Liver (tissue), 9 donors: ENCODE results near the gene LIPC. TPM values are rescaled to one million over a fixed set of nuclear protein-coding genes. Genes with fewer than 3 reads are reported as not detected.

Source experiments
- DNase-seq: peaks from one replicate; pipeline ENCODE4 v3.0.0-alpha.2; 2017; ENCODE audit warnings: low spot score
- H3K27ac ChIP-seq, 2 donors: one replicate each; pipeline ENCODE4 v1.7.0; 2013; ENCODE audit warnings: inconsistent platforms in 2 of 2, low read length in 2 of 2, control low read depth in 1 of 2, low read depth in 1 of 2, mild to moderate bottlenecking in 1 of 2
- H3K27me3 ChIP-seq, 4 donors: one replicate each; pipeline versions ENCODE4 v1.6.1 to v1.7.0; 2013; ENCODE audit warnings: low read length in 3 of 4, inconsistent platforms in 1 of 4, mild to moderate bottlenecking in 1 of 4, moderate library complexity in 1 of 4; ENCODE audit not compliant: control insufficient read depth in 4 of 4, insufficient read depth in 4 of 4
- H3K36me3 ChIP-seq, 4 donors: one replicate each; pipeline versions ENCODE4 v1.6.1 to v1.7.0; 2013; ENCODE audit warnings: low read length in 3 of 4, mild to moderate bottlenecking in 3 of 4, low read depth in 1 of 4, moderate library complexity in 1 of 4; ENCODE audit not compliant: control insufficient read depth in 4 of 4, insufficient read depth in 3 of 4
- H3K4me1 ChIP-seq, 4 donors: one replicate each; pipeline versions ENCODE4 v1.6.1 to v1.7.0; 2013; ENCODE audit warnings: low read length in 3 of 4, mild to moderate bottlenecking in 3 of 4, moderate library complexity in 1 of 4; ENCODE audit not compliant: control insufficient read depth in 4 of 4, insufficient read depth in 4 of 4
- H3K4me3 ChIP-seq, 3 donors: one replicate each; pipeline versions ENCODE4 v1.6.1 to v1.7.0; 2013; ENCODE audit warnings: low read length in 3 of 3, control low read depth in 1 of 3, low read depth in 1 of 3, mild to moderate bottlenecking in 1 of 3
- H3K9ac ChIP-seq, 2 donors: one replicate each; pipeline ENCODE4 v1.7.0; 2013; ENCODE audit warnings: low read length in 2 of 2, mild to moderate bottlenecking in 2 of 2, moderate library complexity in 2 of 2, control low read depth in 1 of 2, low read depth in 1 of 2
- H3K9me3 ChIP-seq, 4 donors: one replicate each; pipeline versions ENCODE4 v1.6.1 to v1.7.0; 2013; ENCODE audit warnings: low read length in 3 of 4; ENCODE audit not compliant: control insufficient read depth in 4 of 4
- CTCF ChIP-seq: fragments of 150-350 bp; IDR thresholded peaks from 2 replicates; pipeline ENCODE4 v1.5.1; 2017; ENCODE audit warnings: improper control_type of control experiment, low read depth, low read length; ENCODE audit not compliant: missing input control
- EGR1 ChIP-seq, 2 donors: IDR thresholded peaks; 2 replicates each; pipeline ENCODE4 v1.6.1; 2016 to 2018; ENCODE audit warnings: antibody characterized with exemption in 2 of 2, low read depth in 2 of 2
- FOXA1 ChIP-seq: IDR thresholded peaks from 2 replicates; pipeline ENCODE4 v1.6.1; 2016; ENCODE audit warnings: antibody characterized with exemption
- FOXA2 ChIP-seq: IDR thresholded peaks from 2 replicates; pipeline ENCODE4 v1.6.1; 2016; ENCODE audit warnings: antibody characterized with exemption
- HNF4A ChIP-seq, 2 donors: conservative IDR thresholded peaks; 2 replicates each; pipeline ENCODE4 v1.6.1; 2016; ENCODE audit warnings: antibody characterized with exemption in 2 of 2, mild to moderate bottlenecking in 2 of 2
- HNF4G ChIP-seq: IDR thresholded peaks from 2 replicates; pipeline ENCODE4 v1.6.1; 2016; ENCODE audit warnings: antibody characterized with exemption
- MAX ChIP-seq: IDR thresholded peaks from 2 replicates; pipeline ENCODE4 v1.6.1; 2016; ENCODE audit warnings: antibody characterized with exemption
- NR2F2 ChIP-seq: IDR thresholded peaks from 2 replicates; pipeline ENCODE4 v1.6.1; 2016; ENCODE audit warnings: antibody characterized with exemption
- RAD21 ChIP-seq, 2 donors: IDR thresholded peaks; 2 replicates each; pipeline ENCODE4 v1.6.1; 2016; ENCODE audit warnings: antibody characterized with exemption in 2 of 2, mild to moderate bottlenecking in 2 of 2
- REST ChIP-seq: IDR thresholded peaks from 2 replicates; pipeline ENCODE4 v1.6.1; 2016; ENCODE audit warnings: antibody characterized with exemption, mild to moderate bottlenecking
- RXRA ChIP-seq, 2 donors: IDR thresholded peaks; 2 replicates each; pipeline ENCODE4 v1.6.1; 2017 to 2018; ENCODE audit warnings: antibody characterized with exemption in 2 of 2, mild to moderate bottlenecking in 1 of 2
- TAF1 ChIP-seq: conservative IDR thresholded peaks from 2 replicates; pipeline ENCODE4 v1.6.1; 2016; ENCODE audit warnings: antibody characterized with exemption, mild to moderate bottlenecking
- WGBS: extraction: QIAGEN DNeasy Blood & Tissue Kit; methylation state at CpG from one replicate; pipeline ENCODE4 v1.1.7; 2013; 5-methylcytosine and 5-hydroxymethylcytosine counted together
- polyA plus RNA-seq, 2 donors: library from polyadenylated mRNA; stranded (reverse) in 1 of 2; unstranded in 1 of 2; fragments of 200-250 nt in 1 of 2; fragments of >200 nt in 1 of 2; fragmentation: Nextera tagmentation in 1 of 2; extraction: Ambion mirVana in 1 of 2; gene quantifications; one replicate each; pipeline versions ENCODE4 v1.2.1 to v1.2.3, GENCODE V29; 2013 to 2015
- total RNA-seq, 2 donors: library from RNA; depleted of rRNA; stranded (reverse); fragments of >200 nt; gene quantifications; one replicate each; pipeline ENCODE4 v1.2.3, GENCODE V29; 2014
- TF ChIP-seq, protein P1 (sequence below): IDR thresholded peaks from 2 replicates; pipeline ENCODE4 v1.6.1; 2016; ENCODE audit warnings: antibody characterized with exemption
- donor health status: healthy.
- donor health status: healthy.
- donor health status: healthy.
- donor health status: healthy.
- donor health status: healthy.

LIPC gene
- total and polyA plus RNA-seq, 4 donors: 60.1 to 268 (median 131) TPM

GRCh38 chr15:58503139-58504027 lies 71.6 kb downstream of the LIPC start (continued):
- TF ChIP-seq FOXA2 (peak; percentile 40), TAF1 (no peak)

- WGBS: 92% methylated on average over 6 of the region's 6 CpGs
- Histone ChIP-seq H3K4me1 (peaks cover 0 to 6% (median 5%) of the 10 kb centered on the region in 4 donors), H3K27me3 (no peaks in the 10 kb centered on the region), H3K4me3 (no peak overlapping the region), H3K27ac (no peak overlapping the region), H3K36me3 (no peaks in the 10 kb centered on the region), H3K9me3 (no peaks in the 10 kb centered on the region), H3K9ac (no peak overlapping the region)
- DNase-seq: no peak
- TF ChIP-seq FOXA2: no peak
- no peak for TF ChIP-seq RXRA (IDR thresholded peaks at IDR 0.05)
- no peak for TF ChIP-seq CTCF
- no peak for TF ChIP-seq HNF4A (conservative IDR thresholded peaks at IDR 0.05)
- TF ChIP-seq HNF4G: no peak
- TF ChIP-seq REST: no peak
- TF ChIP-seq EGR1 (IDR thresholded peaks at IDR 0.05; ENCODE audit: low read depth in 2 of 2): no peak
- no peak for TF ChIP-seq NR2F2
- TF ChIP-seq FOXA1: no peak
- TF ChIP-seq, protein P1, sequence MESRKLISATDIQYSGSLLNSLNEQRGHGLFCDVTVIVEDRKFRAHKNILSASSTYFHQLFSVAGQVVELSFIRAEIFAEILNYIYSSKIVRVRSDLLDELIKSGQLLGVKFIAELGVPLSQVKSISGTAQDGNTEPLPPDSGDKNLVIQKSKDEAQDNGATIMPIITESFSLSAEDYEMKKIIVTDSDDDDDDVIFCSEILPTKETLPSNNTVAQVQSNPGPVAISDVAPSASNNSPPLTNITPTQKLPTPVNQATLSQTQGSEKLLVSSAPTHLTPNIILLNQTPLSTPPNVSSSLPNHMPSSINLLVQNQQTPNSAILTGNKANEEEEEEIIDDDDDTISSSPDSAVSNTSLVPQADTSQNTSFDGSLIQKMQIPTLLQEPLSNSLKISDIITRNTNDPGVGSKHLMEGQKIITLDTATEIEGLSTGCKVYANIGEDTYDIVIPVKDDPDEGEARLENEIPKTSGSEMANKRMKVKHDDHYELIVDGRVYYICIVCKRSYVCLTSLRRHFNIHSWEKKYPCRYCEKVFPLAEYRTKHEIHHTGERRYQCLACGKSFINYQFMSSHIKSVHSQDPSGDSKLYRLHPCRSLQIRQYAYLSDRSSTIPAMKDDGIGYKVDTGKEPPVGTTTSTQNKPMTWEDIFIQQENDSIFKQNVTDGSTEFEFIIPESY: no peak
- no peak for TF ChIP-seq MAX
- TF ChIP-seq RAD21 (IDR thresholded peaks at IDR 0.05): no peak
Measured at GRCh38 chr15:58504674-58505234, 73.0 kb downstream of the LIPC start.
